Measurements from ENCODE around the gene ZER1.
A peak's percentile ranks its signal among the peaks of the same experiment; 100 is the strongest.
"Not testable (repeated sequence)": the region's sequence is repeated elsewhere in the genome, so short reads cannot be mapped to it uniquely, and the experiment has no call there.

The ZER1 gene

GRCh38 chr9:128702949-128703615, 68.6 kb downstream of the ZER1 start:
- peak in 3 of 10 donors; percentile 73 to 81 (median 74) for DNase-seq
- intact Hi-C loops (cut with DNase I): no loop called here

GRCh38 chr9:128702445-128702948, 69.2 kb downstream of the ZER1 start, which contains the start of gene PKN3:
Gene PKN3, plus strand, starts transcription at chr9:128702503. Its CDS starts 413 bp downstream, at chr9:128702916.
- intact Hi-C loops (cut with DNase I): no loop called here
- DNase-seq: peak; percentile 55 to 96 (median 81)

- DNase-seq: peak in 2 of 10 donors; percentile 27 to 50
- intact Hi-C loops (cut with DNase I): no loop called here
Measured at GRCh38 chr9:128701227-128701854, 70.4 kb downstream of the ZER1 start.

GRCh38 chr9:128699096-128699795, 72.5 kb downstream of the ZER1 start:
- intact Hi-C loops (cut with DNase I): not testable (repeated sequence)
- DNase-seq: peak in 2 of 10 donors; percentile 42 to 57

GRCh38 chr9:128696923-128697707, 74.6 kb downstream of the ZER1 start:
- DNase-seq: no peak
- intact Hi-C loops (cut with DNase I): no loop called here

GRCh38 chr9:128694344-128694743, 77.4 kb downstream of the ZER1 start:
- intact Hi-C loops (cut with DNase I): no loop called here
- DNase-seq: peak in 1 of 10 donors; percentile 33

GRCh38 chr9:128693738-128694137, 78.0 kb downstream of the ZER1 start:
- intact Hi-C loops (cut with DNase I); DNase-seq: not testable (repeated sequence)

- no peak for DNase-seq
- intact Hi-C loops (cut with DNase I): no loop called here
Measured at GRCh38 chr9:128690684-128691034, 81.1 kb downstream of the ZER1 start.

GRCh38 chr9:128689820-128690683, 81.7 kb downstream of the ZER1 start:
- intact Hi-C loops (cut with DNase I): loop anchor here (2.0 kb wide), 1 partner anchor 33 kb away; the partner anchor contains the start of gene DYNC2I2
- DNase-seq: peak in 7 of 10 donors; percentile 20 to 81 (median 58)

GRCh38 chr9:128689293-128689774, 82.4 kb downstream of the ZER1 start:
- DNase-seq: peak in 7 of 10 donors; percentile 27 to 83 (median 37)
- intact Hi-C loops (cut with DNase I): loop anchor here (2.0 kb wide), 1 partner anchor 33 kb away; the partner anchor contains the start of gene DYNC2I2

- peak; percentile 77 to 98 (median 86) for DNase-seq
- intact Hi-C loops (cut with DNase I): loop anchor here (2.0 kb wide), 1 partner anchor 32 kb away; the partner anchor contains the start of gene DYNC2I2
Measured at GRCh38 chr9:128688501-128689292, 83.0 kb downstream of the ZER1 start, which contains the start of gene SET. Gene SET, plus strand, starts transcription at chr9:128689222. Its CDS starts 361 bp downstream, at chr9:128689583.

- DNase-seq: peak in 1 of 10 donors; percentile 31
- intact Hi-C loops (cut with DNase I): no loop called here
Measured at GRCh38 chr9:128687453-128687852, 84.3 kb downstream of the ZER1 start.

GRCh38 chr9:128685636-128686489, 85.9 kb downstream of the ZER1 start:
- intact Hi-C loops (cut with DNase I): no loop called here
- DNase-seq: peak in 2 of 10 donors; percentile 41 to 45

- intact Hi-C loops (cut with DNase I): no loop called here
- DNase-seq: peak in 7 of 10 donors; percentile 31 to 88 (median 37)
Measured at GRCh38 chr9:128684325-128685199, 87.2 kb downstream of the ZER1 start.

- intact Hi-C loops (cut with DNase I): no loop called here
- no peak for DNase-seq
Measured at GRCh38 chr9:128684065-128684324, 87.7 kb downstream of the ZER1 start.

GRCh38 chr9:128683340-128684064, 88.2 kb downstream of the ZER1 start:
- intact Hi-C loops (cut with DNase I): no loop called here
- peak in 3 of 10 donors; percentile 66 to 81 (median 77) for DNase-seq
